ENCODE results near the gene SLFNL1. TPM values are rescaled to one million over a fixed set of nuclear protein-coding genes. Genes with fewer than 3 reads are reported as not detected.

SLFNL1 gene
- under 1 TPM in 3 of 6 experiments, not detected in 3; 0.06 to 0.27 (median 0.14) TPM for total RNA-seq
- long read RNA-seq, partial matches to known transcripts, result 0 of 5 reads
- long read RNA-seq, other reads (novel, unspliced or antisense), result 5 of 5 reads

GRCh38 chr1:41021526-41022308 lies at the start of gene SLFNL1:
TSS of gene SLFNL1 (minus strand) at chr1:41021725. CDS start at chr1:41020660, 1,065 bp downstream.
- Histone ChIP-seq H3K4me1 (no peaks in the 10 kb centered on the region), H3K4me3 (no peak within 1 kb of the TSS), H3K36me3 (peaks cover 0 to 12% (median 0%) of the 10 kb centered on the region in 4 donors), H3K27ac (no peak within 1 kb of the TSS), H3K9me3 (no peaks in the 10 kb centered on the region), H3K27me3 (no peaks in the 10 kb centered on the region)
- 34% methylated on average over 5 of the region's 12 CpGs for WGBS (ENCODE audit: insufficient coverage, low coverage, low lambda C conversion rate, missing lambda C conversion rate)
- no peak for TF ChIP-seq POLR2A (IDR thresholded peaks at IDR 0.05)
- TF ChIP-seq, protein P1, sequence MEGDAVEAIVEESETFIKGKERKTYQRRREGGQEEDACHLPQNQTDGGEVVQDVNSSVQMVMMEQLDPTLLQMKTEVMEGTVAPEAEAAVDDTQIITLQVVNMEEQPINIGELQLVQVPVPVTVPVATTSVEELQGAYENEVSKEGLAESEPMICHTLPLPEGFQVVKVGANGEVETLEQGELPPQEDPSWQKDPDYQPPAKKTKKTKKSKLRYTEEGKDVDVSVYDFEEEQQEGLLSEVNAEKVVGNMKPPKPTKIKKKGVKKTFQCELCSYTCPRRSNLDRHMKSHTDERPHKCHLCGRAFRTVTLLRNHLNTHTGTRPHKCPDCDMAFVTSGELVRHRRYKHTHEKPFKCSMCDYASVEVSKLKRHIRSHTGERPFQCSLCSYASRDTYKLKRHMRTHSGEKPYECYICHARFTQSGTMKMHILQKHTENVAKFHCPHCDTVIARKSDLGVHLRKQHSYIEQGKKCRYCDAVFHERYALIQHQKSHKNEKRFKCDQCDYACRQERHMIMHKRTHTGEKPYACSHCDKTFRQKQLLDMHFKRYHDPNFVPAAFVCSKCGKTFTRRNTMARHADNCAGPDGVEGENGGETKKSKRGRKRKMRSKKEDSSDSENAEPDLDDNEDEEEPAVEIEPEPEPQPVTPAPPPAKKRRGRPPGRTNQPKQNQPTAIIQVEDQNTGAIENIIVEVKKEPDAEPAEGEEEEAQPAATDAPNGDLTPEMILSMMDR (IDR thresholded peaks at IDR 0.05), result no peak
- ATAC-seq (peak; percentile 19 to 37 (median 30)), DNase-seq (peak in 1 of 3 donors; percentile 59)
- intact Hi-C loops (cut with DNase I), result loop anchor here in 1 of 2 donors (10.0 kb wide), 1 partner anchor 213 kb away; no protein-coding TSS in a partner anchor

- WGBS (ENCODE audit: insufficient coverage, low coverage, low lambda C conversion rate, missing lambda C conversion rate), result 96% methylated on average over 5 of the region's 5 CpGs
- no peaks in the 10 kb centered on the region for H3K4me1 ChIP-seq
- no peaks in the 10 kb centered on the region for H3K36me3 ChIP-seq
- no peak overlapping the region for H3K27ac ChIP-seq
- ATAC-seq, result no peak
- no peak for TF ChIP-seq POLR2A (IDR thresholded peaks at IDR 0.05)
- TF ChIP-seq, protein P1 (IDR thresholded peaks at IDR 0.05), result no peak
- no peaks in the 10 kb centered on the region for H3K27me3 ChIP-seq
- no peak overlapping the region for H3K4me3 ChIP-seq
- H3K9me3 ChIP-seq, result no peaks in the 10 kb centered on the region
- intact Hi-C loops (cut with DNase I), result no loop called here
- DNase-seq, result no peak
Measured at GRCh38 chr1:41056907-41057306, 35.4 kb upstream of the SLFNL1 start.

DNA sequence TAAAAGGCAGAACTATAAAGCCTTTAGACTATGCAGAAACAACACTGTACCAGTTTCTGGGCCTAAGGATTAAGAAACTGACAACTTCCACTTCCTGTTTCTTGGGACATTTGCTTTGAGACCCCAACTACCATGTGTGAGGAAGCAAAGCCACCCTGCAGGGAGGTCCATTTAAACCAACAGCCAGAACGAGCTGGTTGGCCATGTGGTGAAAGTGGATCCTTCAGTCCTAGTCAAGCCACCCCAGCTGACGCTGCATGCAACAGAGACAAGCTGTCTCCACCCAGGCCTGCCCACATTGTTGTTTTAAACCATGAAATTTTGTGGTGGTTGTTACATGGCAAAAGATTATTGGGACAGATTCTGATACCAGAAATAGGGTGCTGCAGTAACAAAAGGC lies 31.8 kb upstream of the SLFNL1 start:
- Histone ChIP-seq H3K9me3 (no peaks in the 10 kb centered on the region), H3K36me3 (no peaks in the 10 kb centered on the region), H3K27me3 (no peaks in the 10 kb centered on the region), H3K4me3 (no peak overlapping the region), H3K4me1 (peaks cover 0 to 7% (median 0%) of the 10 kb centered on the region in 4 donors), H3K27ac (no peak overlapping the region)
- ATAC-seq (peak; percentile 30 to 66 (median 49)), DNase-seq (no peak)
- TF ChIP-seq, protein P1 (IDR thresholded peaks at IDR 0.05), result no peak
- no peak for TF ChIP-seq POLR2A (IDR thresholded peaks at IDR 0.05)
- intact Hi-C loops (cut with DNase I), result no loop called here
- 80% methylated on average over 1 of the region's 2 CpGs for WGBS (ENCODE audit: insufficient coverage, low coverage, low lambda C conversion rate, missing lambda C conversion rate)

DNA sequence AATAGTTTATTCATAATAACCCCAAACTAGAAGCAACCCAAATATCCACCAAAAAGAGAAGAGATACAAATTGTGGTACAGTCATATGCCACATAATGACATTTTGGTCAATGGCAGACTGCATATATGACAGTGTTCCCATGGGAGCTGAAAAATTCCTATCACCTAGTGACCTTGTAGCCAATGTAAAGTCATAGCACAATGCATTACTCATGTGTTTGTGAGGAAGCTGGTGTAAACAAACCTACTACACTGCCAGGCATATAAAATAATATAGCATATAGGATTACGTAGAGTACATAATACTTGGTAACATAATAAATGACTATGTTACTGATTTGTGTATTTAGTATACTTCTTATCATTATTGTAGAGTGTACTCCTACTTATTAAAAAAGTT lies 29.5 kb upstream of the SLFNL1 start:
- Histone ChIP-seq H3K27me3 (no peaks in the 10 kb centered on the region), H3K36me3 (no peaks in the 10 kb centered on the region), H3K4me3 (no peak overlapping the region), H3K4me1 (peaks cover 0 to 23% (median 3%) of the 10 kb centered on the region in 4 donors), H3K27ac (no peak overlapping the region), H3K9me3 (no peaks in the 10 kb centered on the region)
- WGBS (ENCODE audit: insufficient coverage, low coverage, low lambda C conversion rate, missing lambda C conversion rate), result 100% methylated on average over 1 of the region's 1 CpG
- DNase-seq, result no peak
- TF ChIP-seq, protein P1 (IDR thresholded peaks at IDR 0.05), result no peak
- no peak for TF ChIP-seq POLR2A (IDR thresholded peaks at IDR 0.05)
- intact Hi-C loops (cut with DNase I), result no loop called here
- ATAC-seq, result no peak
